TTC549 (cell line): ENCODE measurements around the gene MCF2L.
"Not testable (repeated sequence)": the region's sequence is repeated elsewhere in the genome, so short reads cannot be mapped to it uniquely, and the experiment has no call there.

Experiments
- FAIRE-seq: peaks from 2 replicates; lab custom pipeline; 2012; peaks lifted over from hg19 to GRCh38; lab: Jason Lieb, UNC

Gene MCF2L

GRCh38 chr13:113052206-113052605, 83.2 kb downstream of the MCF2L start:
- no peak for FAIRE-seq

- no peak for FAIRE-seq
These were observed 84.0 kb downstream of the MCF2L start for GRCh38 chr13:113052971-113053370.

- FAIRE-seq: no peak
These were observed 84.4 kb downstream of the MCF2L start for GRCh38 chr13:113053376-113053775.

- no peak for FAIRE-seq
These were observed 85.0 kb downstream of the MCF2L start for GRCh38 chr13:113053801-113054604.

GRCh38 chr13:113057084-113057483, 88.1 kb downstream of the MCF2L start:
- FAIRE-seq: no peak

- FAIRE-seq: not testable (repeated sequence)
These were observed 88.5 kb downstream of the MCF2L start for GRCh38 chr13:113057559-113057958.

GRCh38 chr13:113058129-113058987, 89.3 kb downstream of the MCF2L start:
- FAIRE-seq: no peak

GRCh38 chr13:113058988-113059850, 90.2 kb downstream of the MCF2L start:
- FAIRE-seq: no peak

GRCh38 chr13:113059891-113060290, 90.9 kb downstream of the MCF2L start:
- FAIRE-seq: no peak

GRCh38 chr13:113060557-113061270, 91.7 kb downstream of the MCF2L start:
- no peak for FAIRE-seq

GRCh38 chr13:113061271-113061625, 92.2 kb downstream of the MCF2L start:
- FAIRE-seq: no peak

GRCh38 chr13:113061796-113062425, 92.9 kb downstream of the MCF2L start:
- no peak for FAIRE-seq

GRCh38 chr13:113062691-113063090, 93.7 kb downstream of the MCF2L start:
- no peak for FAIRE-seq

GRCh38 chr13:113063091-113063491, 94.1 kb downstream of the MCF2L start:
- FAIRE-seq: no peak

- no peak for FAIRE-seq
These were observed 95.1 kb downstream of the MCF2L start for GRCh38 chr13:113064000-113064533.

- no peak for FAIRE-seq
These were observed 95.8 kb downstream of the MCF2L start for GRCh38 chr13:113064534-113065405.

GRCh38 chr13:113065406-113066141, 96.6 kb downstream of the MCF2L start:
- no peak for FAIRE-seq

GRCh38 chr13:113066142-113066455, 97.1 kb downstream of the MCF2L start:
- FAIRE-seq: no peak

- FAIRE-seq: no peak
These were observed 97.7 kb downstream of the MCF2L start for GRCh38 chr13:113066746-113067145.
